Stimulated activated CD8-positive, alpha-beta memory T cell treated with anti-CD3 and anti-CD28 coated beads, Interleukin-2, amount 100 ng/mL, for 48 hours (primary cell): ENCODE results near the gene BAG3.
"Not testable (repeated sequence)": the region's sequence is repeated elsewhere in the genome, so short reads cannot be mapped to it uniquely, and the experiment has no call there.

Experiments used
- DNase-seq, 2 donors: peaks; one replicate each; pipeline ENCODE4 v3.0.0-alpha.2; 2020; ENCODE audit warnings: low read depth in 2 of 2

The BAG3 gene

GRCh38 chr10:119650692-119651513, at the start of gene BAG3:
Gene BAG3, plus strand, starts transcription at chr10:119651380. Its CDS starts 296 bp downstream, at chr10:119651676.
- DNase-seq = peak; percentile 61 to 78

GRCh38 chr10:119602241-119603095, 48.7 kb upstream of the BAG3 start:
- DNase-seq = peak in 1 of 2 donors; percentile 14

- DNase-seq = no peak
Measured at GRCh38 chr10:119604468-119604867, 46.7 kb upstream of the BAG3 start.

- DNase-seq = no peak
Measured at GRCh38 chr10:119608316-119609155, 42.6 kb upstream of the BAG3 start.

GRCh38 chr10:119609516-119609915, 41.7 kb upstream of the BAG3 start:
- no peak for DNase-seq

- DNase-seq = no peak
Measured at GRCh38 chr10:119611433-119611832, 39.7 kb upstream of the BAG3 start.

GRCh38 chr10:119613741-119614140, 37.4 kb upstream of the BAG3 start:
- DNase-seq = no peak

GRCh38 chr10:119614686-119615085, 36.5 kb upstream of the BAG3 start:
- DNase-seq = no peak

- no peak for DNase-seq
Measured at GRCh38 chr10:119616882-119617570, 34.2 kb upstream of the BAG3 start.

GRCh38 chr10:119619215-119619614, 32.0 kb upstream of the BAG3 start:
- DNase-seq = no peak

GRCh38 chr10:119619811-119620210, 31.4 kb upstream of the BAG3 start:
- DNase-seq = not testable (repeated sequence)

GRCh38 chr10:119620241-119621077, 30.7 kb upstream of the BAG3 start:
- DNase-seq = no peak

- DNase-seq = no peak
Measured at GRCh38 chr10:119621078-119621384, 30.1 kb upstream of the BAG3 start.

GRCh38 chr10:119625570-119626280, 25.5 kb upstream of the BAG3 start:
- DNase-seq = no peak

GRCh38 chr10:119630300-119630699, 20.9 kb upstream of the BAG3 start:
- DNase-seq = no peak

GRCh38 chr10:119633538-119634218, 17.5 kb upstream of the BAG3 start:
- DNase-seq = no peak

- no peak for DNase-seq
Measured at GRCh38 chr10:119634219-119634544, 17.0 kb upstream of the BAG3 start.

- DNase-seq = no peak
Measured at GRCh38 chr10:119637631-119638030, 13.5 kb upstream of the BAG3 start.

GRCh38 chr10:119638982-119639381, 12.2 kb upstream of the BAG3 start:
- no peak for DNase-seq
